GM12891 (cell line): Measurements from ENCODE around the gene KIAA0040.

Source experiments
- DNase-seq: peaks from one replicate; pipeline ENCODE4 v3.0.0; 2011; ENCODE audit warnings: low spot score; ENCODE audit not compliant: insufficient read length
- FAIRE-seq: peaks from 2 replicates; lab custom pipeline; 2011; peaks lifted over from hg19 to GRCh38; lab: Jason Lieb, UNC
- PAX5 ChIP-seq: IDR thresholded peaks from 2 replicates; pipeline ENCODE4 v1.6.1; 2011; ENCODE audit warnings: low read length, moderate library complexity, mild to moderate bottlenecking; ENCODE audit not compliant: insufficient read depth, severe bottlenecking
- POLR2A ChIP-seq: IDR thresholded peaks from 2 replicates; pipeline ENCODE4 v1.6.1; 2011; ENCODE audit warnings: low read depth, low read length, control low read depth
- POLR2AphosphoS5 ChIP-seq: IDR thresholded peaks from 2 replicates; pipeline ENCODE4 v1.6.1; 2011; ENCODE audit warnings: low read depth, low read length, control low read depth
- POU2F2 ChIP-seq: IDR thresholded peaks from 2 replicates; pipeline ENCODE4 v1.6.1; 2011; ENCODE audit warnings: low read depth, mild to moderate bottlenecking, control low read depth, low read length, moderate library complexity
- SPI1 ChIP-seq: IDR thresholded peaks from 2 replicates; pipeline ENCODE4 v1.6.1; 2011; ENCODE audit warnings: low read depth, low read length, control low read depth
- TAF1 ChIP-seq: IDR thresholded peaks from 2 replicates; pipeline ENCODE4 v1.6.1; 2011; ENCODE audit warnings: low read depth, low read length, control low read depth

The KIAA0040 gene

DNA sequence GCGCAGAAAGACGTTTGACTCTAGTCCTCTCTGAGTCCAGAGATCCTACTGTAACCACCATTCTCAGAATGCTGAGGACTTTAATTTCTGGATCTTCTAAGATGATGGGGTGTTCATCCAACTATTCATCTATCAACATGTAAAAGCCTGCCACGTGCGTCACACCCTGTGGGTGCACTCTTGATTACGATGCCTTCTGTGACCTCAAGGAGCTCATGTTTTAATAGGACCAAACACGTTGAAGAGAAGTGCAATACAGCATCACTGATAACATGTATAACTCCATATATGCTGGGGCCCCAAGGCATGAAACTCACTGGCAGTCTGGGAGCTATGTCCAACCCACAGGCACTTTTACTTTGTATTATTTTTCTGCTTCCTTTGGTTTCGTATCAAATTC lies 19.0 kb downstream of the KIAA0040 start:
- DNase-seq (no peak), FAIRE-seq (no peak)
- no peak for TF ChIP-seq SPI1

DNA sequence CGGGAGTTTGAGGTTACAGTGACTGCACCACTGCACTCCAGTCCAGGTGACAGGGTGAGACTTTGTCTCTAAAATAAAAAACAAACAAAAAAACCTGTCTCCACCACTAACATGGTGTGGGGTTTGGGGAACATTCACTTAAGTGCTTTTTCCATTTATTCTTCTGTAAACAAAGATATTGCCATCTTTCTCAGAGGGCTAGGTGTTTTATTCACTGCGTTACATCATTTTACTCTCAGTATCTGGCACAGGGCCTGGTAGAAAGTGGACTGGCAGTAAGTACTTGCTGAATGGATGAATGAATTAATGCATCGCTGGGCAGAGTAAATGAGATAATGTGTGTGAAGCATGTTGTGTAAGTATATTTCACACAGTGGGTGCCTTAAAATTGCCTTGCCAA lies 20.1 kb downstream of the KIAA0040 start:
- DNase-seq, result no peak
- FAIRE-seq, result no peak
- no peak for TF ChIP-seq SPI1
- TF ChIP-seq POLR2AphosphoS5, result no peak
- no peak for TF ChIP-seq PAX5
- TF ChIP-seq POU2F2, result no peak
- TF ChIP-seq TAF1, result no peak
- TF ChIP-seq POLR2A, result no peak

DNA sequence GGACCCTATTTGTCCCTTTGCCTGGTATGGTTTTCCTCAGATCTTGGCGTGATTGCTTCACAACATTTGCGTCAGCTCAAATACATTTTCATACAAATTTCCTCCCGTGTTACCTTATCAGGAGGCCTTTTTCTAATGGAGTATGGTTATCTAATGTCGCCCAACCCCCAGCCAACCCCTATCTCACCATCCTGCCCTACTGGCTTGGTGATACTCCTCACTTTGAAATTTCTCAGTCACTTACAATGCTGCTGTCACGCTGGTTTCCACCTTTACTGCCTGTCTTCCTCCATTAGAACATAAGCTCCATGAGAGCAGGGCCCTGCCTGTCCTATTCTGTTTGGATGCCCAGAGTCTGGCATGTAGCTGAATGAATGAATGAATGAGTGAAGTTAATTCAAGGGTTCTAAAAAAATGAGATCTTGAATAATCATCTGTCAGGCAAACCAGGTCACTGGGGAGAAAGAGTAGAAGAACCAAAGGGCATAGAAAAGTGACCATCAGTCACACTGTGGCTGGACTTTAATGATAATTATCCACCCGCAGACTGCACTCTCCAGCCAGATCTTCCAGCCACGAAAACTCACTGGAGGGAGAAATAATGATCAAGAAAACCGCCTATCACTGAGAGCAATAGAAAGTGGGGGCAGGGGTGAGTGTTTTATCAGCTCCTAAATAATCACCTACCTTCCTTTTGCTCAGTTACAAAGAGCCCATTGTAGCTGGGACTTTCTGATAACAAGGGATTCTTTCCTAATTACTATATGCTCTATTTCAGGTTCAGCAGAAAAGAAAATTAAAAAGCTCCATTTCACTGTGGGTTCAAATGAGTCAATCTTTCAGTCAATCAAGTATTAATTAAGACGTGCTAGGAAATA lies 21.3 kb downstream of the KIAA0040 start:
- DNase-seq (no peak), FAIRE-seq (no peak)
- no peak for TF ChIP-seq POLR2A
- TF ChIP-seq PAX5, result no peak
- TF ChIP-seq SPI1, result no peak
- no peak for TF ChIP-seq TAF1
- no peak for TF ChIP-seq POLR2AphosphoS5
- TF ChIP-seq POU2F2, result no peak

DNA sequence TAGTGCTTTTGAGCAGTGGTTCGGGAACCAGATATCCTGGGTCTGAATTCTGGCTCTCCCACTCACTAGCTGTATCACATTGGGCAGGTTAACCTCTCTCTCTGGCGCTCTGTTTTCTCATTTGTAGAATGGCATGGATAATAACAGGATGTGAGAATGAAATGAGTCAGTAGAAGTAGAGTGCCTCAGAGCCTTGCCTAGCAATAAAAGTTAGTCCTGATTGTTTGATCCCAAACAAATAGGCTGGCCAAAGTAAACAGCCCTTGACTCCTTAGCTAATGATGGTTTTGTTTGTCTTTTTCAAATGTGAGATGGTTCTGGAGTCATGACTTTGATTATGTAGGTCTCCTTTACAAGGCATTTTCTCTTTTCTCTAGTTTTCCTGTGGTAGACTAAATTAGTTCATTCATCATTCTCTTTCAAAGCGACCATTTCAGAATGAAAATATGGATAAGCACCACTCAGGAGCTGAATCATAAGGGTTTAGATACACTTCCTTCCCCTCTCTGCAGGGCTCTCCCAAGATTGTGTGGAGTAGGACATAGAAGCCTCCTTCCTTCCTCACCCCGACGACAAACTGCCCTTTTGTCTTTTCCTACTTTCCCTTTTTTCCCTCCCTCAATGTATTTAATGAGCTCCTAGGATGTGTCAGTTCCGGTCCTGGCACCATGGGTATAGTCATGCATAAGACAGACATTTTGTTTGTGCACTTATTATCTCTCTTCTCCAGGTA lies 23.1 kb downstream of the KIAA0040 start:
- TF ChIP-seq POLR2AphosphoS5, result no peak
- no peak for TF ChIP-seq POLR2A
- no peak for TF ChIP-seq POU2F2
- no peak for TF ChIP-seq SPI1
- TF ChIP-seq PAX5, result no peak
- no peak for TF ChIP-seq TAF1
- DNase-seq (no peak), FAIRE-seq (no peak)

DNA sequence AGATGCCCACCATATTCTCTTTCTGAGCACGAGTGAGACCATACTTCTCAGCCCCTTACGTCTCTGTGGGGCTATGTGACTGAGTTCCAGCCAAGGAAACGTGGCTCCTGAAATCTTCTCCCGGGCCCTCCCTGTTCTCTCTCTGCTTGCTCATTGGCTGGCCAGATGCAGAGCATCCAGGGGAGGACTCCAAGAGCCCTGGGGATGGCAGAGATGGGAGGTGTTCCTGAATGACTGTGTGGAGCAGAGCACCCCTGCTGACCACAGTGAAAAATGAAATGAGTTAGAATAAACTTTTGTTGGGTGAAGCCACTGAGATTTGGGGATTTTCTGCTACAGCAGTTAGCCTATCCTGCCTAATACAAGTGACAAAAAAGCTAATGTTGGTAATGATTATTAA lies 23.8 kb downstream of the KIAA0040 start:
- TF ChIP-seq POLR2A (no peak), TAF1 (no peak), PAX5 (no peak)
- DNase-seq, result no peak

DNA sequence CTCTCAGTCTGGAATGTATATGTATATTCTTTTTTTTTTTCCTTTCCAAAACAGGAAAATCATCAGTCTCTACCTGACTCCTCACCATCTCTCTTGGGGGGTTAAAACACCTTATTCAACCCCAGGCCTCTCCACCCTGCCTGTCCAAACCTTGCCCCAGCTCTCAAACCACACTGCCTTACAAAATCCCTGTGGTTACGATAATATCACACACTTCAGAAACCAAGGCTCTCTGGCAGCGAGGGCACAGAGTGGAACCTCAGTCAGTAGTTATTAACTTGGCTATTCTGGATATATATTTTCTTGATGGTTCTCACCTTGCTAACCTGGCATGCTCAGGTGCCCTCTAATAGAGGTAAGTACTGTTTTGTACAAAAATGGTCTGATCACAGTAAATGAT lies 24.7 kb downstream of the KIAA0040 start:
- FAIRE-seq (no peak), DNase-seq (no peak)
- no peak for TF ChIP-seq SPI1
- TF ChIP-seq TAF1, result no peak
- TF ChIP-seq POLR2AphosphoS5, result no peak
- TF ChIP-seq POLR2A, result no peak
- TF ChIP-seq PAX5, result no peak
- no peak for TF ChIP-seq POU2F2

More for the DNA sequence above, 23.8 kb downstream of the KIAA0040 start:
- no peak for FAIRE-seq

DNA sequence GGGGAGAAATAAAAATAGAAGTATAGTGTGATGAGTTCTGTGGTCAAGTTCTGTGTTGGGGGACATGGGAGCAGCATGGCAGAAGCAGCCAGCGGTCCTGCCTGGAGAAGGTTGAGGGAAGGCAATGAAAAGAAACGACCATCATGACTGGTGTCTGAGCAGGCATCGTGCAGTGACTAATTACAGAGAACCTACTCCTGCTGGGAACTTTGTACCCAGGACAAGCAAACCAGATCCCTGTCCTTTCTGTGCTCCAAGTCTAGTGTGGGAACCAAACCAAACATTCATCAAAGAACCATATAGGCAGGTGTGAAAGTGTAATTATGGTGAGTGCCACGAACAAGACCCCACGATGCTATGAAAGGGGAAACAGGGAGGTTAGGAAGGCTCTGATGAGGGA lies 25.8 kb downstream of the KIAA0040 start:
- DNase-seq (no peak), FAIRE-seq (no peak)
- no peak for TF ChIP-seq PAX5
- TF ChIP-seq POLR2AphosphoS5, result no peak
- TF ChIP-seq TAF1, result no peak
- TF ChIP-seq SPI1, result no peak
- TF ChIP-seq POLR2A, result no peak
- TF ChIP-seq POU2F2, result no peak

DNA sequence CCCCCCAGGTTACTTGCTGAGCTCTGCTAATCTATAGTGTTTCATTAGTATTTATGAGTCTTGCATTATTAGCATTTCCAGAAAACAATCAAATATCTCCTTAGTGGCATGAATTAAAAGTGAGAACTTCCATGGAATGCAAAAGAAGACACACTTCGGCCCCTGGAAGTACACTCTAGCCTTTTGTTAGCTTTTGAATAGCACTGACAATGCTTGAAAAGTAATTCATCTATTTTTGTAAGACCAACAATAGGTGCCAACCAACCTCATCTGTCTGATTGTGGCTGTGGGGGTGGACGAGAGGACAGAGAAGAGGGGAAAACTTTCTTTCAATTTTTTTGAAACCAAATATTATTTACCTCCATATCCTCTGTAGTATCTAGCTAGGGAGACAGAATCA lies 27.8 kb downstream of the KIAA0040 start:
- DNase-seq, result no peak
- no peak for FAIRE-seq
- TF ChIP-seq POLR2A, result no peak
- TF ChIP-seq POU2F2, result no peak
- TF ChIP-seq PAX5, result no peak
- TF ChIP-seq TAF1, result no peak
- no peak for TF ChIP-seq POLR2AphosphoS5
- no peak for TF ChIP-seq SPI1

DNA sequence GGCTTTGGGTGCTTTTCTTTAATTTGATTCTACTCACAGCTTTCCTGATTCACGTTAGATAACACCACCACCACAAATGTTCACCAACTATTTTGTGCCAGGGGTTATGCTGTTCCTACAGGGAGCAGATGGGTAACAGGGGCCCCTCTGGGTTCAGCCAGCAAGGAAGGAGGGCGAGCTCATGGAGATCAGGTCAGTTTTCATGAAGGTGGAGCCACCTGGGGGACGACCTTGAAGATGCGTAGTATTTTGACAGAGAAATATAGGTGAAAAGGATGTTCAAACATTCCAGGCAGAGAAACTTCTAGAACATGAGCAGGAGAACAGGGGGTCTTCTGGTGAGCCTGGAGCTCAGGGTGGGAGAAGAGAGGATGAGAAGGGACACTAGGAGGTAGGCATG lies 28.9 kb downstream of the KIAA0040 start:
- TF ChIP-seq TAF1 (no peak), POLR2AphosphoS5 (no peak)
- no peak for DNase-seq
- FAIRE-seq, result no peak

DNA sequence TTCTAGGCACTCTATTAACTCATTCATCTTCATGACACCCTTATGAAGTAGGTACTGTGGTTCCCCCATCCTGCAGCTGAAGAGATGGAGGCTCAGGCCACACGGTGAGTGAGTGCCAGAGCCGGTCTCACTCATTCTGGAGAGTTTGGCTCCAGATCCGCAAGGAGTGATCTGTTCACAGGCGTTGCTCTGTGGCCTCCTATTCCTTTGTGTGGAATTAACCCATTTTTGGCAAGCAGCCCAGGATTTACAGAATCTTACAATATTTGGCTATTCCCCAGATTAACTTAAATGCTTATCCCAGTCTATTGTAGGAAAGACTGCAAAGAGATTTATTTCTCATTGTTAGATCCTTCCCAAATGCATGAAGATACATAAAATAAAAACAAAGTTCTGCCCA lies 29.6 kb downstream of the KIAA0040 start:
- DNase-seq (no peak), FAIRE-seq (no peak)
- TF ChIP-seq TAF1 (no peak), PAX5 (no peak), POLR2AphosphoS5 (no peak), POU2F2 (no peak), POLR2A (no peak), SPI1 (no peak)
